ENCODE data around the gene PIK3C2G. TPM values are rescaled to one million over a fixed set of nuclear protein-coding genes. Genes with fewer than 3 reads are reported as not detected.
A peak's percentile ranks its signal among the peaks of the same experiment; 100 is the strongest.

The PIK3C2G gene
- total and polyA plus RNA-seq, 2 experiments from 2014 or later: not detected

DNA sequence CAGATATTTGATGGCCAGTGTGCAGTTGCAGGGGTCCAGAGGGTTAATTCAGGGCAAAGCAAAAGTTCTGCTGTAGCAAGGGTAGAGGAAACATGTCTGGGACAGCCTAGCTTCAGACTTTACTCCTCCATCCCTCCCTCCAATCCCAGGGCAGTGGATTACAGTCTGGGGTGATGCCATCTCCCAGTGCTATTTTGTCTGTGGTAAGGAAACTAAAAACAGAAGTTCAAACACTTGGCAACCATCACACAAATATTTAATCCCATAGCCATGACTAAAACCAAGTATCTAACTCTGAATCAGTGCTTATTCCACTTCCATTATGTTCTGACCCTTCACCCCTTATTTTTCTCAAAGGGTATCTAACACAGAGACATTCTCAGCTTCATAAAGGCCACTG, 61.8 kb downstream of the PIK3C2G start:
- Histone ChIP-seq H4K20me1 (ENCODE audit: insufficient read depth) (no peaks in the 10 kb centered on the region), H3K36me3 (ENCODE audit: low read depth) (no peaks in the 10 kb centered on the region), H3K4me2 (ENCODE audit: unreplicated experiment) (no peak overlapping the region), H3K27ac (peak overlapping the region; percentile 35), H3K4me1 (ENCODE audit: insufficient read depth) (peaks cover 24% of the 10 kb centered on the region), H2AFZ (0 out of 2 replicates have a peak overlapping the region, but pooled peaks have one; percentile 3), H3K9me3 (ENCODE audit: low read depth) (no peaks in the 10 kb centered on the region), H3F3A (ENCODE audit: insufficient read depth) (peaks cover 5% of the 10 kb centered on the region), H3K9ac (no peak overlapping the region), H3K27me3 (replicated peaks; ENCODE audit: insufficient read depth) (no peaks in the 10 kb centered on the region), H3K79me2 (ENCODE audit: insufficient read depth) (no peaks in the 10 kb centered on the region), H3K9me2 (ENCODE audit: insufficient read depth) (no peaks in the 10 kb centered on the region), H3K4me3 (no peak overlapping the region)
- peak; percentile 79 for DNase-seq
- in situ Hi-C loops (cut with MboI): no loop called here
- TF ChIP-seq EZH2phosphoT487 (IDR thresholded peaks at IDR 0.05; ENCODE audit: insufficient read depth, low read depth) (no peak), EZH2 (IDR thresholded peaks at IDR 0.05; ENCODE audit: insufficient read depth, poor library complexity, severe bottlenecking) (no peak)

- Histone ChIP-seq H3F3A (ENCODE audit: insufficient read depth) (peaks cover 5% of the 10 kb centered on the region), H3K36me3 (ENCODE audit: low read depth) (no peaks in the 10 kb centered on the region), H3K27ac (no peak overlapping the region), H3K4me1 (ENCODE audit: insufficient read depth) (peaks cover 11% of the 10 kb centered on the region), H2AFZ (no peak overlapping the region), H3K9me2 (ENCODE audit: insufficient read depth) (no peaks in the 10 kb centered on the region), H3K4me3 (no peak overlapping the region), H3K9me3 (ENCODE audit: low read depth) (no peaks in the 10 kb centered on the region), H4K20me1 (ENCODE audit: insufficient read depth) (no peaks in the 10 kb centered on the region), H3K27me3 (replicated peaks; ENCODE audit: insufficient read depth) (no peaks in the 10 kb centered on the region), H3K4me2 (ENCODE audit: unreplicated experiment) (no peak overlapping the region), H3K79me2 (ENCODE audit: insufficient read depth) (no peaks in the 10 kb centered on the region), H3K9ac (no peak overlapping the region)
- 45 to 49% methylated on average over 2 of the region's 2 CpGs for WGBS, 2 experiments (ENCODE audit: low coverage in 1 of 2, low lambda C conversion rate in 2 of 2, missing lambda C conversion rate in 2 of 2)
- in situ Hi-C loops (cut with MboI): no loop called here
- TF ChIP-seq EZH2phosphoT487 (IDR thresholded peaks at IDR 0.05; ENCODE audit: insufficient read depth, low read depth): no peak
- DNase-seq: no peak
Measured at GRCh38 chr12:18327036-18327435, 65.7 kb downstream of the PIK3C2G start.

- no peaks in the 10 kb centered on the region for H3F3A ChIP-seq (ENCODE audit: insufficient read depth)
- no peaks in the 10 kb centered on the region for H3K4me1 ChIP-seq (ENCODE audit: insufficient read depth)
- no peaks in the 10 kb centered on the region for H3K79me2 ChIP-seq (ENCODE audit: insufficient read depth)
- H3K9me2 ChIP-seq (ENCODE audit: insufficient read depth): no peaks in the 10 kb centered on the region
- WGBS, 2 experiments (ENCODE audit: low coverage in 1 of 2, low lambda C conversion rate in 2 of 2, missing lambda C conversion rate in 2 of 2): 23 to 29% methylated on average over 4 of the region's 4 CpGs
- H3K27me3 ChIP-seq (replicated peaks; ENCODE audit: insufficient read depth): no peaks in the 10 kb centered on the region
- H4K20me1 ChIP-seq (ENCODE audit: insufficient read depth): no peaks in the 10 kb centered on the region
- no peak overlapping the region for H3K9ac ChIP-seq
- TF ChIP-seq EZH2phosphoT487 (IDR thresholded peaks at IDR 0.05; ENCODE audit: insufficient read depth, low read depth) (no peak), EZH2 (IDR thresholded peaks at IDR 0.05; ENCODE audit: insufficient read depth, poor library complexity, severe bottlenecking) (no peak)
- peak; percentile 24 for DNase-seq
- no peaks in the 10 kb centered on the region for H3K9me3 ChIP-seq (ENCODE audit: low read depth)
- H3K27ac ChIP-seq: no peak overlapping the region
- no peak overlapping the region for H3K4me3 ChIP-seq
- H3K36me3 ChIP-seq (ENCODE audit: low read depth): no peaks in the 10 kb centered on the region
- peak overlapping the region; percentile 58; the same call in 1 of the 2 replicates for H2AFZ ChIP-seq
- in situ Hi-C loops (cut with MboI): no loop called here
- H3K4me2 ChIP-seq (ENCODE audit: unreplicated experiment): no peak overlapping the region
Measured at GRCh38 chr12:18332173-18332572, 70.9 kb downstream of the PIK3C2G start.

- Histone ChIP-seq H3F3A (ENCODE audit: insufficient read depth) (no peaks in the 10 kb centered on the region), H3K9me3 (ENCODE audit: low read depth) (no peaks in the 10 kb centered on the region), H3K4me3 (no peak overlapping the region), H2AFZ (no peak overlapping the region), H3K9ac (no peak overlapping the region), H3K36me3 (ENCODE audit: low read depth) (no peaks in the 10 kb centered on the region), H3K79me2 (ENCODE audit: insufficient read depth) (no peaks in the 10 kb centered on the region), H3K9me2 (ENCODE audit: insufficient read depth) (no peaks in the 10 kb centered on the region), H3K4me1 (ENCODE audit: insufficient read depth) (0 out of 2 replicates have a peak, but pooled peaks cover 8% of the 10 kb centered on the region), H3K4me2 (ENCODE audit: unreplicated experiment) (no peak overlapping the region), H4K20me1 (ENCODE audit: insufficient read depth) (no peaks in the 10 kb centered on the region), H3K27me3 (replicated peaks; ENCODE audit: insufficient read depth) (no peaks in the 10 kb centered on the region), H3K27ac (no peak overlapping the region)
- in situ Hi-C loops (cut with MboI): no loop called here
- TF ChIP-seq EZH2phosphoT487 (IDR thresholded peaks at IDR 0.05; ENCODE audit: insufficient read depth, low read depth): no peak
- no peak for TF ChIP-seq EZH2 (IDR thresholded peaks at IDR 0.05; ENCODE audit: insufficient read depth, poor library complexity, severe bottlenecking)
- WGBS, 2 experiments (ENCODE audit: low coverage in 1 of 2, low lambda C conversion rate in 2 of 2, missing lambda C conversion rate in 2 of 2): 91 to 96% methylated on average over 1 of the region's 1 CpG
- no peak for DNase-seq
Measured at GRCh38 chr12:18339633-18340032, 78.3 kb downstream of the PIK3C2G start.

DNA sequence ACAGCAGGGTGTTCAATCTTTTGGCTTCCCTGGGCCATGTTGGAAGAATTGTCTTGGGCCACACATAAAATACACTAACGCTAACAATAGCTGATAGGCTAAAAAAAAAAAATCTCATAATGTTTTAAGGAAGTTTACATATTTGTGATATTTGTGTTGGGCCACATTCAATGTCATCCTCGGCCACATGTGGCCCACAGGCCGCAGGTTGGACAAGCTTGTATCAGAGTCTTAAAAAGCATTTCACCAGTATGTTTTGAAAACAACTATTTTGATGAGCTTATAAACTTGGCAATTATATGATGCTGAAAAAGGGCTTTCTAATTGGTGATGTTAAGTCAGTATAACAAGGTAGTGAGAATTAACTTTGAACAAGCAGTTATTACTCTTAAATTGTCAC, 78.9 kb downstream of the PIK3C2G start:
- Histone ChIP-seq H3K9ac (no peak overlapping the region), H3K4me1 (ENCODE audit: insufficient read depth) (0 out of 2 replicates have a peak, but pooled peaks cover 8% of the 10 kb centered on the region), H3K4me3 (no peak overlapping the region), H2AFZ (peak overlapping the region; percentile 34; the same call in 1 of the 2 replicates), H3F3A (ENCODE audit: insufficient read depth) (no peaks in the 10 kb centered on the region), H3K9me2 (ENCODE audit: insufficient read depth) (no peaks in the 10 kb centered on the region), H3K27me3 (replicated peaks; ENCODE audit: insufficient read depth) (no peaks in the 10 kb centered on the region), H3K9me3 (ENCODE audit: low read depth) (no peaks in the 10 kb centered on the region), H4K20me1 (ENCODE audit: insufficient read depth) (no peaks in the 10 kb centered on the region), H3K27ac (no peak overlapping the region), H3K4me2 (ENCODE audit: unreplicated experiment) (no peak overlapping the region), H3K79me2 (ENCODE audit: insufficient read depth) (no peaks in the 10 kb centered on the region), H3K36me3 (ENCODE audit: low read depth) (no peaks in the 10 kb centered on the region)
- TF ChIP-seq EZH2 (IDR thresholded peaks at IDR 0.05; ENCODE audit: insufficient read depth, poor library complexity, severe bottlenecking): no peak
- TF ChIP-seq EZH2phosphoT487 (IDR thresholded peaks at IDR 0.05; ENCODE audit: insufficient read depth, low read depth): no peak
- WGBS, 2 experiments (ENCODE audit: low coverage in 1 of 2, low lambda C conversion rate in 2 of 2, missing lambda C conversion rate in 2 of 2): 45 to 50% methylated on average over 3 of the region's 3 CpGs
- in situ Hi-C loops (cut with MboI): no loop called here
- DNase-seq: no peak
